Karpas-422 (cell line): ENCODE data around the gene PRPS1. TPM values are rescaled to one million over a fixed set of nuclear protein-coding genes. Genes with fewer than 3 reads are reported as not detected.

ENCODE experiments used
- DNase-seq: peaks from one replicate; pipeline ENCODE4 v3.0.0-alpha.2; 2015
- H2AFZ ChIP-seq: fragments of 200-600 bp; sonication (generic); 2 replicates; pipeline ENCODE4 v1.6.1; 2014; ENCODE audit warnings: antibody characterized with exemption, low read length, mixed read lengths
- H3K27ac ChIP-seq: fragments of 200-600 bp; sonication (generic); 2 replicates; pipeline ENCODE4 v1.5.1; 2014; ENCODE audit warnings: mild to moderate bottlenecking, low read length, moderate library complexity
- H3K27me3 ChIP-seq: fragments of 200-600 bp; sonication (generic); 2 replicates; pipeline ENCODE4 v1.6.1; 2014; ENCODE audit warnings: low read length, mixed read lengths
- H3K36me3 ChIP-seq: fragments of 200-600 bp; sonication (generic); 2 replicates; pipeline ENCODE4 v1.6.1; 2014; ENCODE audit warnings: low read length, mixed read lengths; ENCODE audit not compliant: insufficient read depth
- H3K4me1 ChIP-seq: fragments of 200-600 bp; sonication (generic); 2 replicates; pipeline ENCODE4 v1.6.1; 2014; ENCODE audit warnings: mild to moderate bottlenecking, low read length, mixed read lengths
- H3K4me2 ChIP-seq: fragments of 200-600 bp; sonication (generic); 2 replicates; pipeline ENCODE4 v1.6.1; 2014; ENCODE audit warnings: low read length, low read depth, mild to moderate bottlenecking; ENCODE audit not compliant: poor library complexity, severe bottlenecking
- H3K4me3 ChIP-seq: fragments of 200-600 bp; sonication (generic); 2 replicates; pipeline ENCODE4 v1.5.1; 2014; ENCODE audit warnings: mild to moderate bottlenecking, antibody characterized with exemption, low read length, mixed read lengths
- H3K79me2 ChIP-seq: fragments of 200-600 bp; sonication (generic); 2 replicates; pipeline ENCODE4 v1.6.1; 2014; ENCODE audit warnings: mild to moderate bottlenecking, low read length, mixed read lengths
- H3K9ac ChIP-seq: fragments of 200-600 bp; sonication (generic); 2 replicates; pipeline ENCODE4 v1.6.0; 2014; ENCODE audit warnings: low read length
- H3K9me2 ChIP-seq: fragments of 200-600 bp; sonication (generic), shearing (Covaris generic); replicated peaks from 2 replicates; pipeline ENCODE4 v1.6.0; 2014; ENCODE audit warnings: mild to moderate bottlenecking, low read length, moderate library complexity; ENCODE audit not compliant: insufficient read depth
- H3K9me3 ChIP-seq: fragments of 300-700, 200-600 bp; sonication (generic); 2 replicates; pipeline ENCODE4 v1.6.1; 2014; ENCODE audit warnings: low read length, mixed read lengths
- H4K20me1 ChIP-seq: fragments of 200-600 bp; sonication (generic); 2 replicates; pipeline ENCODE4 v1.6.1; 2014; ENCODE audit warnings: mild to moderate bottlenecking, antibody characterized with exemption, low read length, low read depth; ENCODE audit not compliant: insufficient read depth
- total RNA-seq: library from RNA; depleted of rRNA; stranded (reverse); fragments of >200 nt; shearing (Covaris generic); gene quantifications from 2 replicates; pipeline ENCODE4 v1.2.3, GENCODE V29; 2014; ENCODE audit warnings: low replicate concordance; rRNA removed

Gene PRPS1
- total RNA-seq, 1 experiment from 2014 or later, result 50.7 TPM

DNA sequence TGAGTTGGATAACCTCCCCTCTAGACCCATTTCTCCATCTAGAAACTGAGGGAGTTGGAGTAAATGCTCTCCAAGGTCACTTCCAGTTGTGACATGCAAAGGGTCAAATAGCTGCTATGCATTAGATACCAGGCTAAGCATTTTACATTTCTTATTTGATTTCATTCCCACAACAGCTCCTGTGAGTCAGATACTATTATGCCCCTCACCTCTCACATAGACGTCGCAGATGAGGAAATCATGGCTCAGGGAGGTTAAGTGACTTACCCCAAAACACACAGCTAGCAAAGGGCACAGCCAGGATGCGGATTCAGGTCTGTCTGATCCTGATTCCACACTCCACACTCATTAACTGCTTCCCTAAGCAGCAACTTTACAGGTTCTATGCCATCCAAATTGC lies 57.7 kb downstream of the PRPS1 start:
- Histone ChIP-seq H3K9me3 (no peaks in the 10 kb centered on the region), H3K4me2 (no peak overlapping the region), H3K27me3 (no peaks in the 10 kb centered on the region)

DNA sequence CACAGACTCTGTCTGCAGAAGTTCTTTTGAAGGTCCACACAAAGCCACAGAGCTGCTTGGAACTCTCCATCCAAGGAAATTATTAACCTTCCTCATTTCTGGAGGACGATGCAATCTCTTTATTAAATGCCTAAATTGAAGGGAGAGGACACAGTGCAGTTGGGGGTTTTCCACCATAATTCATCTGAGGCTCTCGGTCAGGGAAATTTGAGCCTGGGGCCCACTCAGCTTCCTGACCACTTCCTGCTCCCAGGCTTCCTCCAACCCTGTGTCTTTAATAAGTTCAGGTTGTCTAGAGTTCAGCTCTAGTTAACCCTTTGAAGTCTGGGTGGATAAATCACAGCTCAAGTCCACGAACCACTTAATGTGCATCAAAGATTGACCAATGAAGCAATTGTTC lies 58.5 kb downstream of the PRPS1 start:
- Histone ChIP-seq H3K9me3 (no peaks in the 10 kb centered on the region), H3K9me2 (no peaks in the 10 kb centered on the region), H3K4me2 (no peak overlapping the region), H3K9ac (no peak overlapping the region), H3K27me3 (no peaks in the 10 kb centered on the region), H3K4me1 (peaks cover 14% of the 10 kb centered on the region), H3K27ac (no peak overlapping the region), H3K4me3 (no peak overlapping the region), H3K36me3 (no peaks in the 10 kb centered on the region), H4K20me1 (no peaks in the 10 kb centered on the region), H3K79me2 (no peaks in the 10 kb centered on the region), H2AFZ (no peak overlapping the region)
- no peak for DNase-seq

More for the DNA sequence above, 57.7 kb downstream of the PRPS1 start:
- no peak overlapping the region for H3K4me3 ChIP-seq
- H3K27ac ChIP-seq, result no peak overlapping the region
- peaks cover 14% of the 10 kb centered on the region for H3K4me1 ChIP-seq
- no peak for DNase-seq
- no peak overlapping the region for H2AFZ ChIP-seq
- no peaks in the 10 kb centered on the region for H4K20me1 ChIP-seq
- H3K9me2 ChIP-seq, result no peaks in the 10 kb centered on the region
- H3K9ac ChIP-seq, result no peak overlapping the region
- H3K79me2 ChIP-seq, result no peaks in the 10 kb centered on the region
- no peaks in the 10 kb centered on the region for H3K36me3 ChIP-seq

DNA sequence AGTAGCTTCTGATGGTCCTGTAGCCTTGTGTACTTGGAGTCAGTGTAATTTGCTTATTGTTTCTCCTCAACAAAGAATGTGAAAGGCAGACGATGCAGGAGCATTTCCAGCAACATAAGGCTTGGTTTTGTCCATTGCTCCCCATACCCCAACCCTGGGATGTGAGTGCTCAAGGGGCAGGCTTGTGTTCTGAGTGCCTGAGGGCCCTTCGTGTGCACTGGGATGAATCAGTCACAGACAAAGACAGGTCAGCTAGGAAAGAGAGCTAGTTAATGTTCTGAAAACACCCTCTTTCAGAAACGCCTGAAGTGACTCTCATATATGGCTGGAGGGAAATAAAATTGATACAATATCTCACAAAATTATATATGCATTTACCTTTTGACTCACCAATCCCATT lies 59.1 kb downstream of the PRPS1 start:
- H3K36me3 ChIP-seq, result no peaks in the 10 kb centered on the region
- no peak overlapping the region for H3K4me2 ChIP-seq

DNA sequence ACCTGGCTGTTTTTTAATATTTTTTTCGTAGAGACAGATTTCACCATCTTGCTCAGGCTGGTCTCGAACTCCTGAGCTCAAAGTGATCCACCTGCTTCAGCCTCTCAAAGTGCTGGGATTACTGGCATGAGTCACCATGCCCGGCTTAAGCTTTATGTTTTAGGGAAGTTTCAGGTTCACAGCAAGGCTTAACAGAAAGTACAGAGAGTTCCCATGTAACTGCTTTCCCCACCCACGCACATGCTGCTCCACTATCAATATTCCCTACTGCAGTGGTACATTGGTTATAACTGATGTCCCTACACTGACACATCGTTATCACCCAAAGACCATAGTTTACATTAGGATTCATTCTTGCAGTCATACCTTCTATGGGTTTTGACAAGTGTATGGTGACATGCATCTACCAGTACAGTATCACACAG lies 62.7 kb downstream of the PRPS1 start:
- H3K36me3 ChIP-seq, result no peaks in the 10 kb centered on the region
- H3K4me1 ChIP-seq, result peaks cover 4% of the 10 kb centered on the region
- no peak overlapping the region for H3K9ac ChIP-seq
- H3K9me2 ChIP-seq, result no peaks in the 10 kb centered on the region
- no peak overlapping the region for H2AFZ ChIP-seq
- no peaks in the 10 kb centered on the region for H3K27me3 ChIP-seq
- no peaks in the 10 kb centered on the region for H3K9me3 ChIP-seq
- H3K4me2 ChIP-seq, result no peak overlapping the region
- no peak overlapping the region for H3K4me3 ChIP-seq
- DNase-seq, result no peak
- H3K79me2 ChIP-seq, result no peaks in the 10 kb centered on the region
- H3K27ac ChIP-seq, result no peak overlapping the region
- no peaks in the 10 kb centered on the region for H4K20me1 ChIP-seq

More for the DNA sequence above, 59.1 kb downstream of the PRPS1 start:
- no peak overlapping the region for H2AFZ ChIP-seq
- no peaks in the 10 kb centered on the region for H3K9me3 ChIP-seq
- H3K27me3 ChIP-seq, result no peaks in the 10 kb centered on the region
- no peaks in the 10 kb centered on the region for H3K9me2 ChIP-seq
- no peak overlapping the region for H3K4me3 ChIP-seq
- no peak overlapping the region for H3K27ac ChIP-seq
- peaks cover 14% of the 10 kb centered on the region for H3K4me1 ChIP-seq
- H4K20me1 ChIP-seq, result no peaks in the 10 kb centered on the region
- H3K79me2 ChIP-seq, result no peaks in the 10 kb centered on the region
- DNase-seq, result no peak
- no peak overlapping the region for H3K9ac ChIP-seq

DNA sequence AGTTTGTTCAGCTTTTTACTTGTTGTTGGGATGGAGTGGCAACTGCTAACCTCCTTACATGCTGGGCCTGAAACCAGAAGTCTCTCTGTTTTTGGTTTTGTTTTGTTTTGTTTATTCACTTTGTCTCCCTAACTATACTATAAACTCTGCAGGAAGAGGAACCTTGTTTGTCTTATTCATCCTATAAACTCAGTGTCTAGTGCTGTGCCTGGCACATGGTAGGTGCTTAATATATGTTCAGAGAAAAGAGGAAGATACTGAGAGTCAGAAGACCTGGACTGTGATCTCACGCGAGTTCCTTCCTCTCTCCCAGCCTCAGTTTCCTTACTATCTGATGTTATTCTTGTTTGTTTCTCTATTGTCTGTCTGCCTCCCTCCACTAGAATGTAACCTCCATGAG lies 71.3 kb downstream of the PRPS1 start:
- H3K27ac ChIP-seq, result no peak overlapping the region
- peaks cover 18% of the 10 kb centered on the region for H3K4me1 ChIP-seq
- H3K27me3 ChIP-seq, result no peaks in the 10 kb centered on the region
- H3K79me2 ChIP-seq, result no peaks in the 10 kb centered on the region
- H3K36me3 ChIP-seq, result no peaks in the 10 kb centered on the region
- no peaks in the 10 kb centered on the region for H3K9me2 ChIP-seq
- no peak overlapping the region for H3K4me3 ChIP-seq
- H2AFZ ChIP-seq, result no peak overlapping the region
- no peaks in the 10 kb centered on the region for H4K20me1 ChIP-seq
- no peak overlapping the region for H3K4me2 ChIP-seq
- H3K9me3 ChIP-seq, result no peaks in the 10 kb centered on the region
- H3K9ac ChIP-seq, result no peak overlapping the region
- DNase-seq, result no peak

DNA sequence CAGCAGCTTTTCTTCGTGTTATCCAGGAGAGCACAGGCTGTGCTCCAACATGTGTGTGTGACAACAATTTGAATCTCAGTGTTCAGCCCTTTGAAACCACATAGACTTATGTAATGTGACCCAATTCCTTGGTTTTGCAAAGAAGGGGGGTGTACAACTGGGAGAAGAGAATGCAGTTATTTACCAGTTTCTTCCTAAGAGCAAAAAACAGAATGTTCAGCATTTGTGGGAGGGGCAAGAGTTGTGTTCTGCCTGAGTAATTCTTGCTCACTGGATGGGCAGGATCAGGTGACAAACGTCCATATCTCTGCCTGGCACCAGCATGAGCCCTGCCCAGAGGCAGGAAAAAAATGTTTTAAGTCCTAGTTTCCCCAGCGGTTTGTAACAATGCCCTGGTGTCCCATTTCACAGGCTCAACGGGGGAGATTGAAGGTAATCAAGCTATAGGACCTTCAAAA lies 72.0 kb downstream of the PRPS1 start:
- peak; percentile 41 for DNase-seq
- Histone ChIP-seq H3K9me3 (no peaks in the 10 kb centered on the region), H3K9ac (no peak overlapping the region), H3K9me2 (no peaks in the 10 kb centered on the region), H3K4me3 (no peak overlapping the region), H3K4me2 (peak overlapping the region; percentile 19), H3K27ac (no peak overlapping the region), H3K27me3 (no peaks in the 10 kb centered on the region), H3K79me2 (no peaks in the 10 kb centered on the region), H2AFZ (no peak overlapping the region), H3K4me1 (peaks cover 18% of the 10 kb centered on the region), H4K20me1 (no peaks in the 10 kb centered on the region), H3K36me3 (no peaks in the 10 kb centered on the region)

Other genes starting within 250 kb of the PRPS1 start
- 3.9 and 6.4 TPM in 2 replicates for gene FRMPD3, start 178.9 kb upstream of the PRPS1 start, total RNA-seq
- gene TSC22D3, start 147.3 kb downstream of the PRPS1 start, total RNA-seq, result 266 and 270 TPM in 2 replicates
- not detected in 2 replicates for gene NCBP2L, start 149.2 kb downstream of the PRPS1 start, total RNA-seq
- gene MID2, start 197.4 kb downstream of the PRPS1 start, total RNA-seq, result 0.22 and 0.40 TPM in 2 replicates